Ecto neural progenitor cell (in vitro differentiated cells): ENCODE data around the gene TFRC.
"Not testable (repeated sequence)": the region's sequence is repeated elsewhere in the genome, so short reads cannot be mapped to it uniquely, and the experiment has no call there.

ENCODE experiments used
- DNase-seq: peaks from one replicate; pipeline ENCODE4 v3.0.0-alpha.2; 2018; ENCODE audit warnings: low spot score

The TFRC gene

DNA sequence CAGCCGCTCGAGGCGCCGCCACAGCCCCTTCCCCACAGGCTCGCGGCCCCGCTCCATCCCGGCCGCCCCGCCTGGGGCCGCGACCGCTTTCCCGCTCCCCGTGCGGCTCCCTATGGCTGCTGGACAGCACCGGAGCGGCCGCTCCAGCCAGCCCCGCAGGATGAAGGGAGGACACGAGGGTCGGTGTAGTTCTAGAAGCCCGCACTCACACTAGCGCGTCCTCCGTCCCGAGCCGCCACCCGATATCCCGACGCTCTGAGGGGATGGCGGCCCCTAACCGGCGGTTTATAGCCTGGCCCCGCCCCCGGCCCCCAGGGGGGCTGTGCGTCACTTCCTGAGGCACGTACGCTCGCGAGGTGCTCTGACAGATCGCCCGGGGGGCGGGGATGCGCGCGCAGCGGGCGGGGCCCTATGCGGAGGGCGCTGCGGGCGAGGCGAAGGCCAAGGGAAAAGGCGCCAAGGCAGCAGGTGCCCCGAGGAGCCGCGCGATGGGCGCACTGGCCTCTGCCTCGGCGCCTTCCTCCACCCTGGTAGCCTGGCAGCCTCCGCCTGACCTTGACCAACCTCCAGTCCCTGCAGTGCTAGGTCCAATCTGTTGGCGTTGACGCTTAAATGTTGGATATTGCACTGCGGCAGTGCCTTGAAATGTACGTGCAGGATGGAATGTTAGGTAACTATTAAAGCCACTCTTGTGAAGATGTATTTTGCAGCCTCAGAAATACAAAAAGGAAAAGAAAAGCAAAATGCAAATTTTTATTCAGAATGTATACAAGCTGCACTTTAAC is at the start of gene TFRC:
TFRC (minus strand) TSS at position 257 of the 785 bp plus-strand sequence. CDS start 4,991 bp downstream, outside the sequence.
- peak; percentile 95 for DNase-seq

DNA sequence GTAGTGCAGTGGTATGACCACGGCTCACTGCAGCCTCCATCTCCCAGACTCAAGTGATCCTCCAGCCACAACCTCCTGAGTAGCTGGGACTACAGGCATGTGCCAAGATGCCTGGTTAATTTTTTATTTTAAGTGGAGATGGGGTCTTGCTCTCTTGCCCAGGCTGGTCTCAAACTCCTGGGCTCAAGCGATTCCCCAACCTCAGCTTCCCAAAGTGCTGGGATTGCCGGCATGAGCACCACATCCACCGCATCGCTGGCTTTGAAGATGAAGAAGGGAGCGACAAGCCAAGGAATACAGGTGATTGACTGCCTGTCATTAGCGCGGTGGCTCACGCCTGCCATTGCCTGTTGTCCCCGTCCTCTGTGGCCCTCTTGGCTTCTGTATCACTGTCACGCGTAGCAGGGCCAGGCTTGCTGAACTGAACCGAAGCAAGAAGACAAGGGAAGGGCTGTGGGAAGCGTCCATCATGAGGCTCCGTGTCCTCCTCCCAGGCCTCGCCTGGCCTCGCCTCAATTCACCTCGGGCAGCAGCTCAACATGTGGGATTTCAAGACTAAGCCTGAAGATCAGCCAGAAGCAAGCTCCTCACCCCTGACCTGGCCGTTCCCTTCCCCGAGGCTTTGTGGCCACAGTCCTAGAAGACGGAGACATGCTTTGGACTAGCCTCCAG is 46.4 kb upstream of the TFRC start:
- no peak for DNase-seq

DNA sequence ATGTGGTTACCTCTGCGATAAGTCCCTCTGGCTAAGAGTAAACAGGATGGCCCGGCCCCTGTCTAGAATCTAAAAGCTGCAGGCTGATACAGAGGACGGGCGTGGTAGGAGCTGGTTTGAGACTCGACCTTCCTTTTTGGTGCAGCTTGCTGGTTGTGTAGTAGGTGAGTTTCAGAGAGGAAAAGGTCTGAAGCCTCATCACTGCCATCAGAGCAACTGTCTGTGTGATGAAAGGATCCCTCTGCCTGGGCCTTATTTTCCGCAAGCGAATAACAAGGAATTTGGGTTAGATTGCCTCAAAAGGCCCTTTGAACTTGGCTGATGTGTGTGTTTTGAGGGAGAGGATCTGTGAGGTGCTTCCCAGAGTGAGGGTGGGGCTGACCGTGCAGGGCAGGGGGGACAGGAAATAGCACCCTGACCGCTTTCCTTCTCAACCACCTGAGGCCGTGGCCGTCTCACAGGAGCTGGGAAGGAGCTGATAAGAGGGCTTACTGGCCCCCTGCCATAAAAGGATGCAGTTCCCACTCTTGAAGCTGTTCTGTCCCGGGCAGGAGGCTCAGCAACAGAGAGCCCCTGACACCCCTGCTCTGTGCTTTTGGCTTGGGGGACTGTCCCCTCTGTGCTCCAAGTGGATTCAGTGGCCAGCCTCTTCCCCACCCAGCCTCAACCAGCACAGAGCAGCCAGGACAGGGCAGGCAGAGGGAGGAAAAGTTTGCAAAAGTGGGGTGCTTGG is 45.6 kb upstream of the TFRC start:
- no peak for DNase-seq

DNA sequence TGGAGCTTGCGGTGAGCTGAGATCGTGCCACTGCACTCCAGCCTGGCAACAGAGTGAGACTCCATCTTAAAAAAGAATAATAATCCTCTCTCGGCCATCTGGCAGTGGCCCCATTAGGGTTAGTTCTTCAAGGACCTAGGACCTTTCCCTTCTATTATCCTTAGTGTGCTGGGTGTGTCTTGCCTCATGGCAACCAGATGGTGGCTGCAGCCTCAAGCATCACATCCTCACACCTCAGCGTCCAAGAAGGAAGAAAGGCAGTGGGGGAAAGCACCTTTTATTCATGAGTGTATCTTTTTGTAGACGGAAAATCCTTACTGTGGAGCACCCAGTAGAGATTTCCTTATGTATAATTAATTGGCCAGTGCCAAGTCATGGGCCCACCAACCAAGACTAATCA is 42.7 kb upstream of the TFRC start:
- DNase-seq = no peak

DNA sequence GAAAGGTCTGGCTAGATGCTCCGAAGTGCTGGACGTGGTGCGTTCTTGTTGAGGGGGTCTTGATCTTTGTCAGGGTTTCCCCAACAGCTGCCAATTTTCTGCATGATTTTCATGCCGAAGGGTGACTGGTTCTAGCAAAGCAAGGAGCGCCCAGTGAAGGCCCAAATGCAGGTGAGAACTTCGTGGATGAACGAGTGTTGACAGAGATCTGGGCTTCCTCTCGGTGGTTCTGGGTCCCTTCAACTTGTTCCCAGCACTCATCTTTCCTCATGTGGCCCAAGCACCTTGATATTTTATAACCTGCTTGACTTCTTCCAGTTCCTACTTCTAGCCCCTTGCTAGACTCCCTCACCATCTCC is 40.8 kb upstream of the TFRC start:
- no peak for DNase-seq

DNA sequence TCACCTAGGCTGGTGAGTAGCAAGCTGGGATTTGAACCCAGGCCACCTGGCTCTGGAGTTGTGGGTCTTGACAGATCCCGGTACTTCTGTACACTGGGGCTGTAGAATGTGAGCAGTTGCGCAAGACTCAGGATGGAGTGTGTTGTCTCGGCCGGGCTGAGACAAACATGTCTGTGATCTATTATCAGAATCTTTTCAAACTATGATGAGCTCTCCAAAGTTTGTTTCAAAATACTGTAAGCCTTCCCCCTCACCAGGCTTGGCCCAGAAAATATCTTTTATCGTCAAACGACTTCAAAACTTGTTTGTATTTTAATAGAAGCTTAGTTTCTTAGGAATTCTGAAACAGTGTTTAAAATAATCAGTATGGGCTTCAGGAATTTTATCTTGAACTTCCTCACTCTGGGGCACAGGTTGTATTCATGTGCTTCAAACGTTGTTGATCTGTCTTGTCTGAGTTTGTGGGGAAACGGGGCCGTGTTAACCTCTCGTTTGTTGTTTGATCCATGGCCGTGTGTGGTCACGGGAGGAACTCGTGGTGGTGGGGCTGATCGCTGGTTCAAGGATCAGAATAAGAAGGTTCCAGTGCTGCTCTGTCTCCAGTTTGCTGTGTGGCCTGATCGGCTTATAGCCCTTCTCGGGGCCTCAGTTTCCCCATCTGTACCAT is 40.3 kb upstream of the TFRC start:
- no peak for DNase-seq

DNA sequence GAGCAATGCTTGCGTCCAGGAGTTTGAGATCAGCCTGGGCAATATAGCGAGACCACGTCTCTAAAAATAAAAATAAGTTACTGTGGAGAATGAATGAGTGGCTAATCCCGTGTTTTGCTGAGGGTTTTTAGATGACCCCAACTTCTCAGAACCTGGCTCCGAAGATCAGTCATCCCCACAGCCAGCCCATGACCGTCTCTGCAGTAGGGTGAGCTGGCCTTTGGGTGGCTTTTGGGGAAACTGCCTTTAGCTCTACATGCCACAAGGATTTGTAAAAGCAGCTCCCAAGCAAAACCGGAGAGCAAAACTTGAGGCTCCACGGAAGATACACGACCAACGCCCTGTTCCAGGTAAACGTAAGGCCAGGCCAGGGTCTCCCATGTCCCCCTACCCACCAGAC is 39.2 kb upstream of the TFRC start:
- no peak for DNase-seq

DNA sequence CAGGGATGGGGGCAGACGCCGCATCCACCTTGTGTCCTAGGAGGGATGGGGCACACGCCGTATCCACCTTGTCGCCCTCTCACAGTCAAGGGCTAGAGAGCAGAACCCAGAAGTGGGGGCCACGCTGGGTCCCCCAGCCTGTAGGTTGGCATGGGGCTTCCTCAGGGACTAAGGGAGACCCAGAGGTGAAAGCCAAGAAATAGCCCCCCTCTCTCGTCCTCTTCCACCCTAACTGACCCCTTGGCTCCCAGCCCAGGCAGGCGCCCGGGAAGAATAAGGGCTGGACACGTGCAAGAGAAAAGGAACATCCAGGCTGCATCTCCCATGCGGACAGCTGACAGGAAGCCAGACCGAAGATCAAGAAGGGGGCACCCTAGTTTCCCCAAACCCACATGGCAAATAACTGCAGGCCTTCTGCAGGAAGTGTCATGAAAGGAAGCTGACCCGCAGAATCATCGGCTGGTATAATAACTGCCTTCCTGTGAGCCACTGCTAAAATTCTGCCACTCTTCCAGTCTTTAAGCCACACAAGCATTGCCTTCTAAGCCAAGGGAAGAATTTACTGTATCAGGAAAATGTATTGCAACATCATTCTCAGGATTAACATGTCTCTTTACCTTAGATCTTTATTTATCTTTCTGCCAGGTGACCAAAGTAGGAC is 38.5 kb upstream of the TFRC start:
- DNase-seq = no peak

DNA sequence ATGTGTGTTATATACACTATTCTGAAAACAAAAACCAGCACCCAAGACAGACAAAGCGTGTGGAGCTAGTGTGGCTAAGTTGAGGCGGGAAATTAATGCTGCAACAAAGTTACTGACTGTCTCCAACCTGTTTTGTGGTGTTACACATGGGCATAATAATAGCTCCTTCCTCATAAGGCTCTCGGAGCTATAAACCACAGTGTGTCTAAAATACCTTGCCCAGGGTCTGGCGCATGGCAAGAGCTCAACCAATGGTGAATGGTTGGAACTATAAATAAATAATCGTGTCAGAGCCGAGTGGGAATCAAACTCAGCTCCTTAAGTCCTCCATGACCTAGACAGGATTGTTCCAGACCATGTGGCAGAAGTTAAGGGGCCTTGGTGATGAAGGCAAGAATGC is 35.9 kb upstream of the TFRC start:
- no peak for DNase-seq

DNA sequence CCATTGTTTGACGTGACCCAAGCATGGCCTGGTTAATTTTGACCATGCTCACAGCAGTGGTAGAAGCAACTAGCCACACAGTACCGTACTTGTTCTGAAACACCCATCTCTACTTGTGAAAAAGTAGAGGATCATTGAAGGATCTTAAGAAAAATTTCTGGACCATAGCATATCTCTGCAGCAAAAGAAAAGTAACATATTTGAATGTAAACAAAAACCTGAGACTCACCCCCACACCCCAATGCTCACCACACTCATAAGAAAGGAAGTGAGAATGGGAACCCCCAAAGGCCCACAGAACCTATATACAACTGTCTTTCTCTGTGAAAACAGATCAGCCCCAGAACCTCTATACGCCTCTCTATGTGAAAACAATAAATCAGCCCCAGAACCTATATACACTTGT is 33.8 kb upstream of the TFRC start:
- DNase-seq = no peak

DNA sequence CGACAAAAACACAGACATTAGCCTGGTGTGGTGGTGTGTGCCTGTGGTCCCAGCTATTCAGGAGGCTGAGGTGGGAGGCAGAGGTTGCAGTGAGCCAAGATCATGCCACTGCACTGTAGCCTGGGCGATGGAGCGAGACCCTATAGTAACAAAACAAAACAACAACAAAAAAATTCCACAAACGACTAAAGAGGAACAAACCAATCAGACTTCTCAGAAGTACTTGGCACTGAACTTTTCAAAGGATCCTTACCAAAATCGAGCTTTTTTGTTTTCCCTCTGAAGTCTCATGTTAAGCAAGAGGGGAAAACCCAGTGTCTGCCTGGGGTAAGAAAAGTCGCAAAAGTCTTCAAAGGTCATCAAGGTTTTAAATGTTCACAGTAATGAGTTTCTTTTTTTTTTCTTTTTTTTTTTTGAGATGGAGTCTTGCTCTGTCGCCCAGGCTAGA is 30.1 kb upstream of the TFRC start:
- DNase-seq = no peak

DNA sequence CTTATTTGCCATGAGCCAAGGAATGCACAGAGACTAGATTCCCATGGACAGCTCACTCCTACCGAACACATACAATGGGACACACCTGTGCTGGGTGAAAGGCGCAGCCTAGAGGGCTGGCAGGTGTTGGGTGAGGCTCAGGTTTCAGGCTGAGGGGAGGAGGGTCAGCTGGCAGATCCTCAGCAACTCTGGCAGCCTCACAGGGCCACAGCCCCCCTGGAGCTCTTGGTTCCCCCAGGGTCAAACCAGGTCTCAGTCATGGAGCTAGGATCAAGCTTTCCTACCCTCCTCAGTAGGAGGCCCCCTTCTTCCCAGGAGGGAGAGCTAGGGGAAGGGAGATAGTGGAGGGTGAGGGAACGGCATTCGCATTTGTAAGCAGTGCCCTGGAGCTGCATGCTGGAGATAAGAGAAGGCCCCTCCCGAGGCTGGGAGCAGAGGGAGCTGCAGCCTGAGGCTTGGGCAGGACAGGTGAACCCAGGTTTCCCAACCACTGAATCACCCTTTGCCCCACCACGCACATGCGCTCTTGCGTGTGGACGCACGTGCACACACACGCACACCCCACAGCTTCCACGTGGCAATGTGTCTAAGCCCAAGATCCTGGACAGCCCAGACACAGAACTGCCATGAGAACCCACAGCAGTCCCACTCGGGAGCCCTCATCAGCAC is 26.3 kb upstream of the TFRC start:
- DNase-seq = no peak

DNA sequence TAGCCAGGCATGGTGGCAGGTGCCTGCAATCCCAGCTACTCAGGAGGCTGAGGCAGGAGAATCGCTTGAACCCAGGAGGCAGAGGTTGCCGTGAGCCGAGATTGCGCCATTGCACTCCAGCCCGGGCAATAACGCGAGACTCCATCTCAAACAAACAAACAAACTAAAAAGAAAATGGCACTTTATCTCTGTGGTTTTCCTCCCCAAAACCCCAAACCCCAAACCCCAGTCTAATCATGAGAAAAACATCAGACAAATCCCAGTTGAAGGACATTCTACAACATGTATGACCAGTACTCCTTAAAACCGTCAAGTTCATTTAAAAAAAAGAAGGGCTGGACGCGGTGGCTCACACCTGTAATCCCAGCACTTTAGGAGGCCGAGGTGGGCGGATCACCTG is 22.8 kb upstream of the TFRC start:
- not testable (repeated sequence) for DNase-seq

DNA sequence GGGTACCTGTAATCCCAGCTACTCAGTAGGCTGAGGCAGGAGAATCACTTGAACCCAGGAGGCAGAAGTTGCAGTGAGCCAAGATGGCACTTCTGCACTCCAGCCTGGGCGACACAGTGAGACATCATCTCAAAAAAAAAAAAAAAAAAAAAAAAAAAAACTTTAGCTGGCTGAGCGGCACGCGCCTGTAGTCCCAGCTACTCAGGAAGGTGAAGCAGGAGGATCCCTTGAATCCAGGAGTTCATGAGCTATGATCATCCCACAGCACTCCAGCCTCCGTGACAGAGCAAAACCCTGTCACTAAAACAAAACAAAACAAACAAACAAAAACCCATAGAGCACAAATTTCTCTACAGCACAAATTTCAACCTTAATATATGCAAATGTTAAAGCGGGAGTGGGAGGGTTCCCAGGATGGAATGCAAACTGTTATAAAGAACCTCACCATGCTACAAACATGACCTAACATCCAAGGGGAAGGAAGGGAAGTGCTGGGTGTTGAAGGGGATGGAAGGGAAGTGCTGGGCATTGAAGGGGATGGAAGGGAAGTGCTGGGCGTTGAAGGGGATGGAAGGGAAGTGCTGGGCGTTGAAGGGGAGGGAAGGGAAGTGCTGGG is 16.6 kb upstream of the TFRC start:
- not testable (repeated sequence) for DNase-seq

DNA sequence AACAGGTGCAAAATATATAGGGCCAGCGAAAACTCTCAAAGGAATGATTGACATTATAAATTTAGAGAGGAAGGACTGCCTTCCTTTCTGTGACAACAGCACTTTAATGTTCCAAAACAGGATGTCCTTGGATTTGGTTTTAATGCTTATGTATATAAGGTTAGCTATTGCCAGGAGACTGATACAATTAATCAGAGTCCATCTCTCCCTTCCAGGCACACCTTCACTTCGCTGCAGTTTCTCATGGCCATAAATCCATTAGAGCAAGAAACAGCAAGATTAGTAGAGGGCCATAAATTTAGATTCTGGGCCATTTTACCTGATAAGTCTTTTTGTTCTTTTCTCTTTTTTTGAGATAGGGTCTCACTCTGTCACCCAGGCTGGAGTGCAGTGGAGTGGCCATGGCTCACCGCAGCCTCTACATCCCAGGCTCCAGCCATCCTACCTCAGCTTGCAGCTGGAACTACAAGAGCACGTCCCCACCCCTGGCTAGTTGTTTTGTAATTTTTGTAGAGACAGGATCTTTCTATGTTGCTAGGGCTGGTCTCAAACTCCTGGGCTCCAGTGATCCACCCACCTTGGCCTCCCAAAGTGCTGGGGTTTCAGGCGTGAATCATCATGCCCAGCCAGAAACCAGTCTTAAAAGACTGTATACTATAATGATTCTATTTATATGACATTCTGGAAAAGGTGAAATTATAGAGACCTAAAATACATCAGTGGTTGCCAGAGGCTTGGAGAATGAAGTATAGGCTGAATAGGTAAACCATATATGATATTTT is 15.7 kb upstream of the TFRC start:
- DNase-seq = no peak

DNA sequence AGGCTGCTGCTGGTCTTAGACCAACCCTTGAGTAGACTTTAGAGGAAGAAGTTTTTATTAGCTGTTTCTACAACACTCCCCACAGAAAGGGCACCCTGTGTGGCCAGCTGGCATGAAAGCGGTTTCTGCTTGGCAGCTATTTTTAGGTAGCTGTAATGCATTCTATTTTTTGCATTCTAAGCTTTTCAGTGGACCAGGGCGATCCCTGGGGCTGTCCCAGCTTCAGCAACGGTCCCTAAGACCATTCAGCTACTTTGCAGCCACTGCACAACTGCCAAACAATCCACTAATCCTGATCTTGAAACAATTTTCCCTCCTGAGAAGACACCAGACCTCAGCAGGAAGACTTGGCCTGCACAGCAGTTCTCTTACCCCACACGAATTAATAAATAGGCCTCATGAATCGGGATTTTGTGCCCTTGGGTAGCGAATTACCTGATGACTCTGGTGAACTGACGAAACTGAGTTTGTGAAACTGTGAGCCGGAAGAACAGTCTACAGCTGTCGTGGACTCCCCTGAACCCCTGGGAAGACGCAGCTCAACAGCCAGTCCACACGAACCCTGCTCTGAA is 14.6 kb upstream of the TFRC start:
- no peak for DNase-seq

DNA sequence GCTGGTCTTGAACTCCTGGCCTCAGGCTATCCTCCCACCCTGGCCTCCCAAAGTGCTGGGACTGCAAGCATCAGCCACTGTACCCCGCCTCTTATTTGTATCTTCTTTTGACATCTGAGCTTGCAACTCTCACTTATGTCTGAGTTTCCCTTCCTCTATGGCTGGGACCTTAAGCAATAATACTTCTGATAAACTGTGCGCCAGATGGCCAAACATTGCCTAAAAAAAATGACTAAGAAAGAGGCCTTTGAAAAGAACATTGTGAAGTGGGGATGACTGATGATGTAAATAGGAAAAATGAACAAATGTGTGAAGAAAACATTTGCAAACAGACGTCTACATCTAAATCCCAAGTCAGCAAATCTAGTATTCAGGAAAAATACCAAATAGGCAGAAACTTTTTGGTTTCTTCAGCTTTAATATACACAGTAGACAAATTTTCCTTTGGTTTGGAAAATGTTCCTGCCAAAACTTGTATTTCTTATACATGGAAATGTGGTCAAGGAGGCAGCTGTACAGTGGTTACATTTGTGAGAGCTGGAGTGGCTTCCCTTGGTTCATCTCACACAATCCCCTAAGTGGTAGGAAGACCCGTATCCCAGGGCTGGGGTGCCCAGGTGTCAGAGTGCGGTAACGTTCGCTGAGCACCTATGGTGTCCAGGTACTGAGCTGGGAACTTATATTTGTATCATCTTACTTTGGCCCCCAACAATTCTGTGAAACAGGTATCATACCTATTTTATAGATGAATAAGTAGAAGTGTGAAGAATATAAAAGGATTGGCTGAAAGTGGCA is 11.6 kb upstream of the TFRC start:
- DNase-seq = no peak

DNA sequence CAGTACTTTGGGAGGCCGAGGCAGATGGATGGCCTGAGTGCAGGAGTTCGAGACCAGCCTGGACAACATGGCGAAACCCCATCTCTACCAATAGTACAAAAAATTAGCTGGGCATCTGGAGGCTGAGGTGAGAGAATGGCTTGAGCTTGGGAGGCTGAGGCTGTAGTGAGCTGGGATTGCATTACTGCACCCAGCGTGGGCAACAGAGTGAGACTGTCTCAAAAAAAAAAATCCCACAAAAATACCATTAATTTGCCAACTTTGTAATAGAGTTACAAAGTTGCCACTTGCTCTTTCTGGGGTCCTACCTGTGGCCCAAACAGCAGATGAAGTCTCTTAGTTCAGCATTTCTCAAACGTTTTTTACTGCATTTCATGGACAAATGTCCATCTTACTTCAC is 6.0 kb upstream of the TFRC start:
- DNase-seq = no peak

DNA sequence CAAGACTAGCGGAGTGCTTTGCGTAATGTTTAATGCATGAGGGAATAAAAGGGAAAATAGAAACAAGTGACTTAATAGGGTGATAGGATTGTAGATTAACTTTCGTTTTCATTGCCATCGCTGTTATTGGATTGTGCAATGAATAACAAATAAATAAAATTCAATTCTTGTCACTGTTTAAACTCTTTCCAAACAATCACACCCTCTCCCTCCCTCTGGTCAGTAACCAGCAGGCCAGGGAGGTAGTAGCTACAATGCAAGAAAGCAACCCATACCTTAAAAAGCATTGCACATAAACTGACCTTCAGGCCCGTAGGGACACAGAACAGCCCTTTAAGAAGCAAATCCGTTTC is 705 bp upstream of the TFRC start:
- no peak for DNase-seq
